G401 (cell line): ENCODE results near the gene MMP13. TPM values are rescaled to one million over a fixed set of nuclear protein-coding genes. Genes with fewer than 3 reads are reported as not detected.
"Not testable (repeated sequence)": the region's sequence is repeated elsewhere in the genome, so short reads cannot be mapped to it uniquely, and the experiment has no call there.

Experiments used
- DNase-seq: peaks from one replicate; pipeline ENCODE4 v3.0.0-alpha.2; 2015; ENCODE audit warnings: low spot score
- in situ Hi-C: cut with HindIII; loops from 2 replicates; pipeline ENCODE4 v1.10.0; 2016; ENCODE audit warnings: low sequenced_read_pairs, mixed read lengths
- total RNA-seq: library from RNA; depleted of rRNA; stranded (reverse); fragments of >200 nt; shearing (Covaris generic); gene quantifications from 2 replicates; pipeline ENCODE4 v1.2.3, GENCODE V29; 2014; rRNA removed

Gene MMP13
- total RNA-seq: not detected in 2 replicates

DNA sequence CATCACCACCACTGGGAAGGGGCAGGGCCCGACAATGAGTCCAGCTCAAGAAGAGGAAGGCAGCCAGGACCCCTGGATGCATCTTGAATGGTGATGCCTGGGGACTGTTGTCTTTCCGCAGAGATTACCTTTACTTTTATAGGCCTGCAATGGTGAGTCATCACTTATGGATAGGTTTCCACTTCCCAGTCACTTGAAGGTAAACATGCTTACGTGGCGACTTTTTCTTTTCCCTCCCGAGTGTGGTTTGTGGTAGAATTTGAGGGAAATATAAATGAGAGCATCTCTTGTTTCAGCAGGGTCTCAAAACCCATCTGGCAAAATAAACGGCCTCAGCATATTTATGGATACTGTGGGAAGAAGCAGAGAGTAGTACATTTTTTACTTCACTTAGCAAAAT lies at the start of gene MMP13:
TSS of gene MMP13 (minus strand) at position 109 of the 400 bp plus-strand sequence. CDS start at position 82, 27 bp downstream.
- in situ Hi-C loops: no loop called here
- DNase-seq: no peak

DNA sequence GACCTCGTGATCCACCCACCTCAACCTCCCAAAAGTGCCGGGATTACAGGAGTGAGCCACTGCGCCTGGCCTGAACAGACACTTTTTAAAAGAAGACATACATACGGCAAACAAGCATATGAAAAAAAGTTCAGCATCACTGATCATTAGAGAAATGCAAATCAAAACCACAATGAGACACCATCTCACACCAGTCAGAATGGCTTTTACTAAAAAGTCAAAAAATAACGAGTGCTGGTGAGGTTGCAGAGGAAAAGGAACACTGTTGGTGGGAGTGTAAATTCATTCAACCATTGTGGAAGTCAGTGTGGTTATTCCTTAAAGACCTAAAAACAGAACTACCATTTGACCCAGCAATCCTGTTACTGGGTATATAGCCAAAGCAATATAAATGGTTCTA lies 48.7 kb upstream of the MMP13 start:
- in situ Hi-C loops, DNase-seq: not testable (repeated sequence)

DNA sequence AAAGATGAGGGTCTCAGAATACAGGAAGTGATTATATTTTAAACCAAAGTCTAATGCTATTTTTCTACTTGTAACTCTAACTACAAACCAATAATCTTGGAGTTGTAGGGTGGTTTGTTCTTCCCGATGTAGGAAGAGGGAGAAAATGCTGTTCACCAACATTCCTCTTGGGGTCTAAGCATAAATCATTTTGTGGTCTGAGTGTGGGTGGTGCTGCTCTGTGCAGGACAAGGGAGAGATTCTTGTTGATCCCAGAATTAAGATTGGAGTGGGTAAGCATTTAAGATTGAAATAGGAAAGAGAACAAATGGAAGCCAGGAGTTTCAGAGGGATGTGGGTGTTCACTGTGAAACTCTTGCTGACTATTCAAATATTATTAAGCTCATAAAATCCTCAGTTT lies 38.6 kb upstream of the MMP13 start:
- DNase-seq: no peak
- in situ Hi-C loops: no loop called here

DNA sequence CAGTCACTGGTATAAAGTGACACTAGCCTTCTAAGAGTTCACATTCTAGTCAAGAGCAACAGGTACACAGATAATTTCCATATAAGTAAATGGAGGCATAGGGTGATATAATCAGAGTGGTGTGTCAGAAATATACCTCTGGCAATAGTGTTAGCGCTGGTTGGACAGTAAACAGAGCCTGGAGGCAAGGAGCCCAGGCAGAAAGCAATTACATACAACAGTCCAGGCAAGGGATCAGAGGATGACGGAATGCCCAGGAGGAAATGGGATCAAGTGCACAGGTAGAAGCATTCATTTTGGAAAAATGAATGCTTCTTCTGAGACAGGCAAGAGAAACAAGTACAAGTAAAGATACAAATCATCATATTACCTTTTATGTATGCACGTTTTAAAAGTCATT lies 36.2 kb upstream of the MMP13 start:
- no peak for DNase-seq
- in situ Hi-C loops: no loop called here

DNA sequence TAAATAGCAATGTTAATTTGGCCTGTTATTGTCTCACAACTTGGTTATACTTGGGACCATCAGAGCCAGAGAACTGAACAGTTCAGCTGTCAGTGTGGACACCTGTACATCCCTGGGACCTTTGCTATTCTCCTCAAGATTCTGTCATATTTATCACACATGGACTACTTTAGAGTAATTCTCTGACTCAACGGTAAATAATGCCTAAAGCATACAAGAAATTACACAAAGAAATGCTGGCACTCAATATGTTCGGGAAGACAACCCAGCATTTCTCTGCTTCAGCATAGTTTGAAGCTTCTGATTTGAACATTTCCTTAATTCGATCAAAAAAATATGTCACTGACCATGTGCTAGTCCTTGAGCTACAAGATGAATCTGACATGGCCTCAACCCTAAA lies 34.6 kb upstream of the MMP13 start:
- in situ Hi-C loops: no loop called here

DNA sequence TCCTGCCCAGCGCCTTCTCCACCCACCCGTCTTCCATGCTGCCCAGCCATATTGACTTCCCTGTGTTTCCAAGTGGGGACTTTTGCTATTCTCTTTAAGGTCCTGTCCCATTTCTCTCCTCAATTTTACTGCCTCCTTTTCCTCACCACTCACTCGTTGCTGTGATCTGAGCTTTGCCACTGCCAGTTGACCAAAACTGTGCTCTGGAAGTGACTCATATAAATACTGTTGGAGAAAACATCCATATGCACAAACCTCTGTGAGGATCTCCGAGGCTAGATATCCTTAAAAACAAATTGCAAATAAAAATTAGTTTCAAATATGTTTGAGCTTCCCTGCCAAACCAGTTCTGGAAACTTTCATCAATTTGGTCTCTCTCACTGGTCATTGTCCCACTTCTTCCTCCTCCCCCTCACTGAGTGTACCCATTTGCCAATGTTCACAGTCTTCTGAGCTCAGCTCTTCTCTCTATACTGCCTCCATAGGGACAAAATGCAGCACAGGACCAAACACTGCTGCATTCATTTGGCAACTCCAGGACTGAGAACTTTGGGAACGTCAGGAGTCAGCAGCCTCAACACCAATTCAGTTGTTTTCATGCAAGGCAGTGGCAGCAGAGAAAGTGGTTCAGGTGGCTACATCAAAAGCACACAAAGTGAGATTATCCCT lies 34.0 kb upstream of the MMP13 start:
- no peak for DNase-seq
- in situ Hi-C loops: no loop called here

More for the DNA sequence above, 34.6 kb upstream of the MMP13 start:
- no peak for DNase-seq

DNA sequence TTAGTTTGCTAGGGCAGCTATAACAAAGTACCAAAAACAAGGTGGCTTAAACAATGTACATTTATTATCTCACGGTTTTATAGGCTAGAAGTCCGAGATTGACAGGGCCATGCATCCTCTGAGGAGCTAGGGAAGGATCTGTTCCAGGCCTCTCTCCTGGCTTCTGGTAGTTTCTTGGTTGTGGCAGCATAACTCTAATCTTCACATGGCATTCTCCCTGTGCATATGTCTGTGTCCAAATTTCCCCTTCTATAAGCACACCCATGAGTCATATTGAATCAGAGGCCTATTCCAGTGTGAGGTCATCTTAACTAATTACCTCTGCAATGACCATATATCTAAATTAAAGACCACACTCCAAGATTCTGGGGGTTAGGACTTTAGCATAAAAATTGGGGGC lies 31.3 kb upstream of the MMP13 start:
- in situ Hi-C loops: no loop called here
- DNase-seq: no peak

DNA sequence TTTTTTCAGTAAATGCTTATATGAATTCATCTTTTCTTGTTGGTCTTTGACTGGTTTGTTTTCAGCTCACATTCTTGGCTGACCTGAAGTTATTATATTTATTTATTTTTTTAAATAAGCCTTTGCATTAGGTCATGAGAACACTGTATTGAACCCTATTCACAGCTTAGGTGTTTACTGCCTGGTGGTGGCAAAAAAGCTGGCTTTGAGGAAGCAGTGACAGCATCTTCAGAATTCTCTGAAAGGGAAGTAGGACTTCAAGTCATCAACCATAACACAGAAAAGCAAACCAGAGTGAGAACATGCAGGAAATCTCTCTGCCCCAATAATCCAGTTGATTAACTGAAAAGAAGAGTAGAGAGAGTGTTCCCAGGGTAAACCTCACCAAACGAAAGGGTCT lies 30.3 kb upstream of the MMP13 start:
- no peak for DNase-seq
- in situ Hi-C loops: no loop called here

DNA sequence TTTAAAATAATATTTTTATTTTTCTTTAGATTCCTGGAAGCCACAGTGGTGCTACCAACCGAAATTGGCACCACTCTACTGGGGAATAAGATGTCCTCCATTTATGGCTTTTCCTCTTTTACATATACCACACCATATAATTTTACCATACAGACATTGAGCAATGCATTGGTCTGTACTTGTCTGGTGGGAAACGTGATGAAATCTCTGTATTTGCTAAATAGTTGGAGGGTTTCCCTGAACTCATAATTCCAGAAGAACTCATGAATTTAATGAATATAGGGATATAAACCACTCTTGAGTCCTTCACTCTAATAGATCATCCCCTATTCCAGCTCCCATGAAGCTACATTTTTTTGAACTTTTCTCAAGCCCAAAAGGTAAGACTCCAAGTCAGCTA lies 28.0 kb upstream of the MMP13 start:
- no peak for DNase-seq
- in situ Hi-C loops: no loop called here

DNA sequence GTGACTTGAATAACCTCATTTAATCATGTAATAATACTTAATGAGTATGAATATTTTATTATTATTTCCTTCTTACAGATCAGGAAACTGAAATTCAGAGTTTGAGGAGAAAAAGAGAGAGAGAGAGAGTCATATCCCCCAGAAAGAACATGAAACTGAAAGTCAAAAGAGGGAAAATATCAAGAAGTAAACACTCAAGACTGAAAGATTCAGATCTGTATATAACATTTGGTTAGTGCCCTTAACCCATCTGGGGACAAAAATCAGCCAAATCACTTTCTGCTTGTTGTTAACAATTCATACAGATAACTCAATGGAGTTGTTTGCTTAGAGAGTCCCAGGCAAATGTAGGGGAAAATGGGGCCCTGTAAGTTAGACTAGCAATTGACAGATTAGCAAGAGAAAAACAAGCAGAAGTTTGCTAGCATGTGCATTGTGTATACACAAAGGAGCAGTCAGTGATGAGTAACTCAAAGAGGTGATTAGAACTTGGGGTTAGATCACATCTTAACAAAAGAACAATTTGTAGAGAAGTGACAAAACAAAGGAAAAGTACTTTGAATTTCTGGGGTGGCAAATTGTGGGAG lies 25.9 kb upstream of the MMP13 start:
- in situ Hi-C loops: no loop called here
- no peak for DNase-seq

DNA sequence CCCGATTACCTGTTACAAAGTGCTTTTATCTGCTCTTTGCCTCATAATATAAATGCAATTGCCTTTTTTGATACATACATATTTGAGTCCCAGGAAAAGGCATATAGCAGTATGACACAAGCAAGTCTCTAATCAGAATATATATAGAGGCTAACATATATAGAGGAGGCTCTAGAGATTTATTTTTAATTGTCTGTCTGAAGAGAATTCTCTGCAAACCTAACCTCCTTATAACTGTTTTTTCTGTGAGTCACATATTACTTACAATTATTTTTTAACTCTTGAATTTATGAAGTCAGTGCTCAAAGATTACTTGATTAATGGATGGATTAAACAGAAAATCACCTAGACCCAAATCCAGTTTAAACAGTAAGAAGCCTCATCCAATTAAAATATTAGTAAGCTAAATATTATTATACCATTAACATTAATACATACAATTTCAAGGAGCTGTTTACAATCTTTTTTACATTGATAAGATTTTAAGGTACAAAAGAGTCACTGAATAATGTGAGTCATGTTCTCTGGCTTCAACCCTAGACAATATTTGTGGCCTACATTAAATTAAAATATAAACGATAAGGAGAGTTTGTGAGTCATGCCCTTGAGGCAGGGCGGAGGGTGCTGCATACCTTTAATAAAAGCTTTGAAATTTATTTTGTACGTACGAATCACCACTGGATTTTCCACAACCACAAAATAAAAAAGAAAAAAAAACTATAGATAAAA lies 19.2 kb upstream of the MMP13 start:
- no peak for DNase-seq
- in situ Hi-C loops: no loop called here

DNA sequence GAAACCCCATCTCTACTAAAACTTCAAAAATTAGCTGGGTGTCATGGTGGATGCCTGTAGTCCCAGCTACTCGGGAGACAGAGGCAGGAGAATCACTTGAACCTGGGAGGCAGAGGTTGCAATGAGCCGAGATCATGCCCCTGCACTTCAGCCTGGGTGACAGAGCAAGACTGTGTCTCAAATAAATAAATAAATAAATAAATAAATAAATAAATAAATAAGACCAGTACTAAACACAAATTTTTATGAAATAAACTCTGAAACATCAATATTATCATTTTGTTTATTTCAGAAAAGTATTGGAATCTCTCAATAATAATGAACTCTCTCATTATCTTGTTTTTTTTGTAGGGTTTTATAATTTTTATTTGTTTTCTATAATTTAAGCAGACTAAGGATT lies 18.2 kb upstream of the MMP13 start:
- DNase-seq, in situ Hi-C loops: not testable (repeated sequence)

DNA sequence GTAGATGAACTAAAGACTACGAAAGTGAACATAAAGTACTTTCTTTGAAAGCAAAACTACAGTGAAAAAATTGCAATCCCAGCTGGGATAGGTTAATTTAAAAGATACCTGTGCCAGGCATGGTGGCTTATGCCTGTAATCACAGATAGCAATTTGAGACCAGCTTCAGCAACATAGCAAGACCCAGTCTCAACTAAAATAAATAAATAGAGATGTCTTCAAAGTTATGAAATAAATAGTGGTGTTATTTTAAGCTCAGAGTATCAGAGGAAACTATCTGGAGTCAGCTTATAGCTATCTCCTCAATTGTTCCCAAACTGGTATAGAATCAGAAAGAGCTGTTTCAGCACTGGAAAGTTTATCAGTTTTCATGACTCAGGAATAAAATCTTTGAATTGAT lies 17.3 kb upstream of the MMP13 start:
- DNase-seq: no peak
- in situ Hi-C loops: no loop called here

DNA sequence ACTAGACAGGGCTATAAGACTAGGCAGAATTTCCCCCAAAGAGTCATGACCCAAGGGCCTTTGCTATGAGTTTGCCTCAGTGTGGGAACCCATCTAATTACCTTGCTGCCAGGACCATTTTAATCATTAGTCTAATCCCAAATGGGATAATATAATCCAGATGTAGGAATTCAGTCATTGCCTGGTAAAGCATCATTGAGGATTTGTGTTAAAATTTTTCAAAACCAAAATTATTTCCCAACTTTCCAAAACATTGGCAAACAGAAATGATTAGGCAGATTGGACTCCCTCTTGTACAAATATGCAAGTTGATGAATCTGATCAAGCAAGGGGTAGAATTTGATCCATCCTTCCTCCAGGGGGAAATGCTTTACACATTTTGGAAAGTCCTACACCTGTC lies 16.2 kb upstream of the MMP13 start:
- in situ Hi-C loops: no loop called here
- no peak for DNase-seq

DNA sequence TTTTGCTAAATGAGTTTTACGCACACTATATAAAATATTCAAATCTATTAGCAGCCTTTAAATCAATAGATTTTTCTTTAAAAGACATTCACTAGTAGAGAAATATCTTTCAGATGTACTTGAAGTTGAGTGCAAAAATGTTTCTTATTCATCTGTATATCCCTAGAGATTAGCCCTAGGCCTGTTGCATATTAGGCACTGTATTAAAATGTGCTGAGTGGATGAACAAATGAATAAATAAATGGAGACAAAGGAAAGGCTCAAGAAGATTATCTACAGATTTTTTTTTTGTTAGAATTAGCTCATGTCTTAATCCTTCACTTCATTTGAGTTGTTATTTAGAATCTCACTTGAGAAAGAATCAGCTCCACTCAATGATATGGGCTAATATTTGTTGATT lies 12.0 kb upstream of the MMP13 start:
- no peak for DNase-seq
- in situ Hi-C loops: no loop called here

DNA sequence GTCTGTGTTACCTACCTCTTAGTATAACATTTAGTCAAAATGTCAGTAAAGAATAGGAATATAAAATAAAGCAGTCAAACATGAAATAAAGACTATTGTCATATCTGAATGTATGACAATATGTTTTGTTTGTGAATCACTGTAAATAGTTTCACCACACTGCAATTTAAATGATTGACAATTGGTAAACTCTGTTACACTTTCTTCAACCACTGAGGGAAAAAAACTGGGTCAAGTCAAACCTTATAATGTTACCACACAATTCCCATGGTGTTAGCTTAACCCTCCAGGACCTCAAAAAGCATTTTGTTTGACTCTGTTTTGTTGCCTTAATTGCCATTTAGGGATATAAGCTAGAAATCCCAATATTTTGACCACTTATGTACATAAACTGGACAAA lies 10.5 kb upstream of the MMP13 start:
- in situ Hi-C loops: no loop called here
- DNase-seq: no peak

DNA sequence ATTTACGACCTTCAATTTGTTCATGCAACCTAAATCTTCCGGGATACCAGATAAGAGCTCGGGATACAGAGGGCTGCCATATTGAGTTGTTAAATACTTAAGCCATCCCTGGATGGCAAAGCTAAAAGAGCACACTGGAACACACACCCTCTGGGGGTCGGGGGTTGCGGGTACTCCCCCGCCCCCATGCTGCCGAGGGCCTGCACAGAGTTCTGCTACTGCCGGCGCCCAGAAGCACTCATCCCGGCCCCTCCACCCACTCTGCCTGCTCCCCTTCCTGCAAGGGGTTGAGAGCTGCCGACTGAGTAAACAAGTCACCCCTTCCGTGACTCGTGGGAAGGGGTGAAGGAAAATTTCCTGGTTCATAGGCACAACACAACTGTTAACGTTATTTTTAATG lies 9.3 kb upstream of the MMP13 start:
- in situ Hi-C loops: no loop called here
- no peak for DNase-seq

DNA sequence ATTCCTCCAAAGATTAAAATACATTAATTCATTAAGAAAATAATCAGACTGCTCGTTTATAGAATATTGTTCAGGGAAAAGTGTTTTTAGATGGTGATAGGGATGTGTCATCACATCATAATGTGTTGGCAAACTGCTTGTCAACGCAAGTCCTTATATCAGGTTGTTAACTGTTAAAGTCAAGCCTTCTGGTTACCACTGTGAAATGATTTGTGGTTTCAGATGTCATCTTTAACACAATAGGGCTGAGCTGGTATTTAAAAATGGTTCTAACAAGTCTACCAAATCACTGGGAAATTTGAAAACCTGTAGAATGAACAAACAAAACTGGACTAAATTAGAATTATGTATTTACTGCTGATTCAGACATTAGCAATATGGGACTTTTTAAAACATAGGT lies 2.4 kb upstream of the MMP13 start:
- in situ Hi-C loops: no loop called here
- DNase-seq: no peak

DNA sequence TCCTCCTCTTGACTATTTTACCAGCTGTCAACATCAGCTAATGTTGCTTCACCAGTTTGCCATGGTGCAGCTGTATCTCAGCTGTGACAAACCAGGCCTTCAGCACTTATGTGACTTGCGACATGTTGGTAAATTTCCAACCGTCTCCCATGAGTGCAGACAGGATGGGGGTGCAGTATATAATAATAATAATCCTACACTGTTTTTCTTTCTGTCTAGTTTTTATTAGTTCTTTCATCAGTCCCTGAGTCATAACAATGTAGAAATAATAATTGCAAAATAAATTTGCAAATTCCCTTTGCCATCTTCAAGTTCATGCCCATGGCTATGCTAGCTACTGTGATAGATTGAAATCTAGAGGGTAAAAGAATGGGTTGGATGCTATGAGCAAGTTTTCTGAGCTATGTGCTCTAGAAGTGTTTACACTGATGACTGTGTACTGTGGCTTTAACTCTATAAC lies 4.9 kb downstream of the MMP13 start:
- in situ Hi-C loops: no loop called here
- no peak for DNase-seq

DNA sequence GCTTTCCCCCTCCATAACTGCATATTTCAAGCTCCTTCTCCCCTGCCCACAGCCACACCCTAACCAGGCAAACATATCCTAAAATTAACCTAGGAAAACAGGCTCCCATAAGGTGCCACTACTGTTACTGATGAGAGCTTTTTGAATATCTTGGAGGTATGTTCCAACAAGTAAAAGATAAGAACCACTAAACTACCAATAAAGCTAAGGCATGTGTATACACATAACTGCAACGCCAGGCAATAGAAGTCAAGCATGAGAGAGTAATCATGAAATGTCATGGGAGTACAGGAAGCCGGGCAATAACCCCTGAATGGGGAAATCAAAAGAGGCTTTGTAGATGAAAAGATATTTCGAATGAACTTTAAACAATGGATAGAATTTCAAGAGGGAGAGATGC lies 9.3 kb downstream of the MMP13 start:
- no peak for DNase-seq
- in situ Hi-C loops: no loop called here
